ENCODE data around the gene ZFP64.

GRCh38 chr20:52201395-52201794 is 9.8 kb upstream of the ZFP64 start:
- TF ChIP-seq CTCF (IDR thresholded peaks at IDR 0.05) = no peak
- TF ChIP-seq POLR2A (IDR thresholded peaks at IDR 0.05) = no peak
- no peak for TF ChIP-seq EP300 (IDR thresholded peaks at IDR 0.05)
